Keratinocyte (primary cell): ENCODE data around the gene CDK14.

Experiments
- EZH2 ChIP-seq: IDR thresholded peaks from one replicate; pipeline ENCODE4 v1.6.1; 2012; ENCODE audit warnings: inconsistent platforms, mild to moderate bottlenecking, low read length, moderate library complexity
- TF ChIP-seq, protein P1 (sequence below), 3 experiments: IDR thresholded peaks in 1 of 3; conservative IDR thresholded peaks in 1 of 3; optimal IDR thresholded peaks in 1 of 3; 2 replicates in 2 of 3; 3 replicates in 1 of 3; pipeline versions ENCODE3 to v1.5.1; 2011; ENCODE audit warnings: low read length in 3 of 3, mild to moderate bottlenecking in 3 of 3, moderate library complexity in 2 of 3, control low read depth in 1 of 3, inconsistent platforms in 1 of 3; ENCODE audit not compliant: insufficient read depth in 2 of 3; ENCODE audit errors: extremely low read depth in 1 of 3

DNA sequence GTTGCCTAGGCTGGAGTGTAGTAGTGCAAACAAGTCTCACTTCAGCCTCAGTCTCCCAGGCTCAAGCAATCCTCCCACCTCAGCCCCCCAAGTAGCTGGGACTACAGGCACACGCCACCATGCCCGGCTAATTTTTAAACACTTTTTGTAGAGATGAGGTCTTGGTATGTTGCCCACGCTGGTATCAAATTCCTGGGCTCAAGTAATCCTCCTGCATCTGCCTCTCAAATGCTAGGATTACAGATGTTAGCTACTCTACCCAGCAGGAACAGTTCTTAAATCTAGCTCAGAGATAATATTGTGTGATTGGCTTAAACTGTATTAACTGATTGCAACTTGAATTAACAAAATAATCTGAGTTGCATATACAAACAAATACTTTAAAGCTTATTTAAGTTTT lies 82.9 kb downstream of the CDK14 start:
- TF ChIP-seq, protein P1, sequence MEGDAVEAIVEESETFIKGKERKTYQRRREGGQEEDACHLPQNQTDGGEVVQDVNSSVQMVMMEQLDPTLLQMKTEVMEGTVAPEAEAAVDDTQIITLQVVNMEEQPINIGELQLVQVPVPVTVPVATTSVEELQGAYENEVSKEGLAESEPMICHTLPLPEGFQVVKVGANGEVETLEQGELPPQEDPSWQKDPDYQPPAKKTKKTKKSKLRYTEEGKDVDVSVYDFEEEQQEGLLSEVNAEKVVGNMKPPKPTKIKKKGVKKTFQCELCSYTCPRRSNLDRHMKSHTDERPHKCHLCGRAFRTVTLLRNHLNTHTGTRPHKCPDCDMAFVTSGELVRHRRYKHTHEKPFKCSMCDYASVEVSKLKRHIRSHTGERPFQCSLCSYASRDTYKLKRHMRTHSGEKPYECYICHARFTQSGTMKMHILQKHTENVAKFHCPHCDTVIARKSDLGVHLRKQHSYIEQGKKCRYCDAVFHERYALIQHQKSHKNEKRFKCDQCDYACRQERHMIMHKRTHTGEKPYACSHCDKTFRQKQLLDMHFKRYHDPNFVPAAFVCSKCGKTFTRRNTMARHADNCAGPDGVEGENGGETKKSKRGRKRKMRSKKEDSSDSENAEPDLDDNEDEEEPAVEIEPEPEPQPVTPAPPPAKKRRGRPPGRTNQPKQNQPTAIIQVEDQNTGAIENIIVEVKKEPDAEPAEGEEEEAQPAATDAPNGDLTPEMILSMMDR (optimal IDR thresholded peaks at IDR 0.05 in 1 of 3, IDR thresholded peaks at IDR 0.05 in 1 of 3, conservative IDR thresholded peaks at IDR 0.05 in 1 of 3; ENCODE audit: extremely low read depth in 1 of 3, insufficient read depth in 2 of 3, low read length in 3 of 3), result no peak
- TF ChIP-seq EZH2, result no peak
